ENCODE measurements around the gene FIGNL2.

The FIGNL2 gene

GRCh38 chr12:51874000-51874399 is 25.5 kb upstream of the FIGNL2 start:
- TF ChIP-seq, protein P1, sequence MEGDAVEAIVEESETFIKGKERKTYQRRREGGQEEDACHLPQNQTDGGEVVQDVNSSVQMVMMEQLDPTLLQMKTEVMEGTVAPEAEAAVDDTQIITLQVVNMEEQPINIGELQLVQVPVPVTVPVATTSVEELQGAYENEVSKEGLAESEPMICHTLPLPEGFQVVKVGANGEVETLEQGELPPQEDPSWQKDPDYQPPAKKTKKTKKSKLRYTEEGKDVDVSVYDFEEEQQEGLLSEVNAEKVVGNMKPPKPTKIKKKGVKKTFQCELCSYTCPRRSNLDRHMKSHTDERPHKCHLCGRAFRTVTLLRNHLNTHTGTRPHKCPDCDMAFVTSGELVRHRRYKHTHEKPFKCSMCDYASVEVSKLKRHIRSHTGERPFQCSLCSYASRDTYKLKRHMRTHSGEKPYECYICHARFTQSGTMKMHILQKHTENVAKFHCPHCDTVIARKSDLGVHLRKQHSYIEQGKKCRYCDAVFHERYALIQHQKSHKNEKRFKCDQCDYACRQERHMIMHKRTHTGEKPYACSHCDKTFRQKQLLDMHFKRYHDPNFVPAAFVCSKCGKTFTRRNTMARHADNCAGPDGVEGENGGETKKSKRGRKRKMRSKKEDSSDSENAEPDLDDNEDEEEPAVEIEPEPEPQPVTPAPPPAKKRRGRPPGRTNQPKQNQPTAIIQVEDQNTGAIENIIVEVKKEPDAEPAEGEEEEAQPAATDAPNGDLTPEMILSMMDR (IDR thresholded peaks at IDR 0.05; ENCODE audit: low read depth, low read length): no peak
- no peak overlapping the region for H3K4me3 ChIP-seq (replicated peaks in 1 of 2; ENCODE audit: low read depth in 2 of 2, low read length in 2 of 2)
- DNase-seq (ENCODE audit: low read depth in 2 of 2): no peak

- no peak for DNase-seq (ENCODE audit: low read depth in 2 of 2)
- TF ChIP-seq, protein P1 (IDR thresholded peaks at IDR 0.05; ENCODE audit: low read depth, low read length): no peak
- H3K4me3 ChIP-seq (replicated peaks in 1 of 2; ENCODE audit: low read depth in 2 of 2, low read length in 2 of 2): no peak overlapping the region
Measured at GRCh38 chr12:51873251-51873994, 24.9 kb upstream of the FIGNL2 start.

GRCh38 chr12:51872689-51872981 is 24.1 kb upstream of the FIGNL2 start:
- TF ChIP-seq, protein P1 (IDR thresholded peaks at IDR 0.05; ENCODE audit: low read depth, low read length): no peak
- H3K4me3 ChIP-seq (replicated peaks in 1 of 2; ENCODE audit: low read depth in 2 of 2, low read length in 2 of 2): no peak overlapping the region
- no peak for DNase-seq (ENCODE audit: low read depth in 2 of 2)

DNA sequence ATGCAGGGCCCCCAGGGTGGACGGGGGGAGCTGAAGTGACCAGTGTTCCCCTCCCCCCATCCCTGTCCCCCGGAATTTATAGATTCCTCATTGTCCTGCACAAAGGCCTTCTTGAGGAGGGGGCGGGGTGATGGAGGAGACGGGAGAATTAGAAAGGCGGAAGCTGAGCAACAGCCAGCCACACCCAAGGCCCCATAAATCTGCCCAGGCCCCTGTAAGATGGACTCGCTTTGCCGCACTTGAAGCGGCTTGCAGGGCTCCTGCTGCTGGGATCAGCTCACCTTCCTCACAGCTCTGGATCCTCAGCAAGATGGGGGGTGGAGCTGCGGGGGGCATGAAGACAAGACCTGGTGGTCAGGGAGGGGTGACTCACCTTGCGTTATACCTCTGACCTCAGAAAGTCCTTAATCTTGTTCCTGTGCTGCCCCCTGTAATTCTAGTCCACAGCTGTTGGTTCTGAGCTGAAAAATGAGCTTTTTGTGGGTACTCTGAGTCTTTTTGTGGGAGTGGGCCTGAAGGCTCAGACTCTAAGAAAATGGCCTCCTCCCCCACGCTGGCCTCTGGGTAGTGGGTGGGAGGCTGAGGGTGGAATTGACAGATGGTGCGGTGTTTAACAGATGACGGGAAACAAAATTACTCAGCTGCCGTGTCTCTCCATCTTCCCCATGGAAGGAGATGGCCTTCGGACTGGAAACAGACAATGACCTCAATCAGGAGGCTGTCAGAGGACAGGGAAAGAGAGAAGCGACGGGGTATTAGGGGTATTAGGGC is 23.6 kb upstream of the FIGNL2 start:
- no peak overlapping the region for H3K4me3 ChIP-seq (replicated peaks in 1 of 2; ENCODE audit: low read depth in 2 of 2, low read length in 2 of 2)
- TF ChIP-seq, protein P1 (IDR thresholded peaks at IDR 0.05; ENCODE audit: low read depth, low read length): no peak
- DNase-seq (ENCODE audit: low read depth in 2 of 2): no peak

GRCh38 chr12:51871126-51871525 is 22.6 kb upstream of the FIGNL2 start:
- TF ChIP-seq, protein P1 (IDR thresholded peaks at IDR 0.05; ENCODE audit: low read depth, low read length): no peak
- no peak for DNase-seq (ENCODE audit: low read depth in 2 of 2)

DNA sequence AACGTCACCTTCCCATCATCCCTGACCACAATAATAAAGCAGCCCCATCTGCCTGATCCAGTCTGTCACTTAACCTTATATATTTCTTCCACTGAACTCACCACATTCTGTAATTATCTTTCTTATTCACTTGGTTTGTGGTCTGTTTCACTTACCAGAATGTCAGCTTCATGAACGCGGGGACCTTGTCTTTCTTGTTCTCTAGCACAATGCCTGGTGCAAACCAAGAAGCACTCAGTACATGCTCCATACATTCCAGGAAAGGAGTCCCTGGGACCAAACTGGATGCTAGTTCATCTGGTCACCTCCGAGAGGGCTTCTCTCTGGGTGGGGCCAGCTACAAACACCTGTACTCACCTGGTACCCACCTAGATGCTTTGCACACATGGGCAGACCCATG is 22.0 kb upstream of the FIGNL2 start:
- no peak overlapping the region for H3K4me3 ChIP-seq (replicated peaks in 1 of 2; ENCODE audit: low read depth in 2 of 2, low read length in 2 of 2)
- no peak for DNase-seq (ENCODE audit: low read depth in 2 of 2)
- TF ChIP-seq, protein P1 (IDR thresholded peaks at IDR 0.05; ENCODE audit: low read depth, low read length): no peak

More at GRCh38 chr12:51871126-51871525, 22.6 kb upstream of the FIGNL2 start:
- H3K4me3 ChIP-seq (replicated peaks in 1 of 2; ENCODE audit: low read depth in 2 of 2, low read length in 2 of 2): no peak overlapping the region

All from cardiac fibroblast (primary cell).